DMS 273 treated with DMSO at 0.1 percent for 48 hours (cell line): Measurements from ENCODE around the gene PYGB.

Source experiments
- DNase-seq: peaks from one replicate; lab custom pipeline; 2025; lab: John Stamatoyannopoulos, UW

The PYGB gene

GRCh38 chr20:25247956-25248785 lies at the start of gene PYGB:
Gene PYGB, plus strand, starts transcription at chr20:25248085. Its CDS starts 94 bp downstream, at chr20:25248179.
- DNase-seq: peak; percentile 71

GRCh38 chr20:25198663-25199383 lies 49.1 kb upstream of the PYGB start:
- no peak for DNase-seq

- DNase-seq: peak; percentile 60
These were observed 48.2 kb upstream of the PYGB start for GRCh38 chr20:25199473-25200260.

- no peak for DNase-seq
These were observed 44.8 kb upstream of the PYGB start for GRCh38 chr20:25203089-25203488.

- DNase-seq: no peak
These were observed 44.0 kb upstream of the PYGB start for GRCh38 chr20:25203871-25204320.

GRCh38 chr20:25204550-25205276 lies 43.2 kb upstream of the PYGB start:
- DNase-seq: no peak

GRCh38 chr20:25205277-25206062 lies 42.4 kb upstream of the PYGB start:
- no peak for DNase-seq

- no peak for DNase-seq
These were observed 41.9 kb upstream of the PYGB start for GRCh38 chr20:25206063-25206403.

- DNase-seq: no peak
These were observed 41.3 kb upstream of the PYGB start for GRCh38 chr20:25206548-25206947.

- DNase-seq: no peak
These were observed 40.5 kb upstream of the PYGB start for GRCh38 chr20:25207149-25207959.

GRCh38 chr20:25207960-25208534 lies 39.8 kb upstream of the PYGB start:
- DNase-seq: no peak

- DNase-seq: no peak
These were observed 38.5 kb upstream of the PYGB start for GRCh38 chr20:25209400-25209799.

GRCh38 chr20:25209911-25210310 lies 38.0 kb upstream of the PYGB start:
- no peak for DNase-seq

- no peak for DNase-seq
These were observed 36.6 kb upstream of the PYGB start for GRCh38 chr20:25211273-25211672.

- DNase-seq: no peak
These were observed 35.6 kb upstream of the PYGB start for GRCh38 chr20:25212242-25212641.

GRCh38 chr20:25213566-25214425 lies 34.1 kb upstream of the PYGB start:
- DNase-seq: no peak

- no peak for DNase-seq
These were observed 33.5 kb upstream of the PYGB start for GRCh38 chr20:25214426-25214790.

GRCh38 chr20:25214819-25215218 lies 33.1 kb upstream of the PYGB start:
- no peak for DNase-seq

GRCh38 chr20:25215521-25215920 lies 32.4 kb upstream of the PYGB start:
- no peak for DNase-seq
